Thyroid gland (tissue), 4 donors: ENCODE measurements around the gene SDR42E2. TPM values are rescaled to one million over a fixed set of nuclear protein-coding genes. Genes with fewer than 3 reads are reported as not detected.
A peak's percentile ranks its signal among the peaks of the same experiment; 100 is the strongest.

Source experiments
- DNase-seq, 2 donors: peaks; one replicate each; pipeline ENCODE4 v3.0.0-alpha.2; 2019
- H3K27ac ChIP-seq, 3 donors: fragments of 200-600 bp; sonication (generic); 1 replicate in 2 of 3; 2 replicates in 1 of 3; pipeline ENCODE4 v1.5.1; 2016 to 2019; ENCODE audit warnings: mild to moderate bottlenecking in 1 of 3, moderate library complexity in 1 of 3
- H3K27me3 ChIP-seq: fragments of 200-600 bp; sonication (generic); one replicate; pipeline ENCODE4 v1.5.1; 2019
- H3K36me3 ChIP-seq, 2 donors: fragments of 200-600 bp; sonication (generic); one replicate each; pipeline ENCODE4 v1.5.1; 2016 to 2019
- H3K4me1 ChIP-seq, 2 donors: fragments of 200-600 bp; sonication (generic); one replicate each; pipeline ENCODE4 v1.5.1; 2017 to 2019
- H3K4me3 ChIP-seq, 3 donors: fragments of 200-600 bp; sonication (generic); replicated peaks in 1 of 3; 1 replicate in 2 of 3; 2 replicates in 1 of 3; pipeline ENCODE4 v1.5.1; 2016; ENCODE audit warnings: mild to moderate bottlenecking in 1 of 3
- H3K9me3 ChIP-seq: fragments of 200-600 bp; sonication (generic); one replicate; pipeline ENCODE4 v1.5.1; 2017
- CTCF ChIP-seq, 6 experiments: fragments of 200-600 bp in 3 of 6; fragments of 450-650 bp in 3 of 6; sonication (generic) in 3 of 6; IDR thresholded peaks; one replicate each; pipeline ENCODE4 v1.5.1; 2016 to 2019; ENCODE audit warnings: antibody characterized with exemption in 6 of 6, mild to moderate bottlenecking in 2 of 6, inconsistent platforms in 1 of 6, moderate library complexity in 1 of 6
- POLR2A ChIP-seq, 2 donors: fragments of 450-650 bp; IDR thresholded peaks; one replicate each; pipeline ENCODE4 v1.6.1; 2017; ENCODE audit warnings: antibody characterized with exemption in 2 of 2, mild to moderate bottlenecking in 2 of 2, moderate library complexity in 1 of 2
- WGBS, 2 donors: methylation state at CpG; one replicate each; pipeline ENCODE4 v1.1.5; 2017; 5-methylcytosine and 5-hydroxymethylcytosine counted together
- intact Hi-C: fragments of 100-400 bp; cut with DNase I; formaldehyde crosslinking; loops from one replicate; pipeline ENCODE4 v1.15.1; 2023
- total RNA-seq, 4 donors: library from RNA; depleted of rRNA; stranded (reverse); fragments of >200 nt; gene quantifications; one replicate each; pipeline ENCODE4 v1.2.3, GENCODE V29; 2016

SDR42E2 gene
- total RNA-seq, 4 donors from 2014 or later: not detected

GRCh38 chr16:22186517-22186916, 24.2 kb downstream of the SDR42E2 start:
- no peak overlapping the region for H3K27ac ChIP-seq
- no peaks in the 10 kb centered on the region for H3K27me3 ChIP-seq
- no peaks in the 10 kb centered on the region for H3K9me3 ChIP-seq
- intact Hi-C loops: loop anchor here (5.0 to 10.0 kb wide), 2 partner anchors 92 to 184 kb away; partner anchors contain the start of genes PDZD9 and VWA3A
- no peak for TF ChIP-seq POLR2A (IDR thresholded peaks at IDR 0.05)
- TF ChIP-seq CTCF (IDR thresholded peaks at IDR 0.05): no peak
- WGBS, 2 donors: 62 to 66% methylated on average over 3 of the region's 3 CpGs
- H3K4me3 ChIP-seq: no peak overlapping the region
- no peak for DNase-seq
- H3K4me1 ChIP-seq: peaks cover 14 to 16% of the 10 kb centered on the region in 2 donors
- H3K36me3 ChIP-seq: no peaks in the 10 kb centered on the region

- 75 to 82% methylated on average over 2 of the region's 2 CpGs for WGBS, 2 donors
- intact Hi-C loops: loop anchor here (5.0 to 10.0 kb wide), 2 partner anchors 93 to 186 kb away; partner anchors contain the start of genes PDZD9 and VWA3A
Observed at GRCh38 chr16:22188267-22188594, 25.9 kb downstream of the SDR42E2 start.

GRCh38 chr16:22188595-22189442, 26.5 kb downstream of the SDR42E2 start:
- H3K27me3 ChIP-seq: no peaks in the 10 kb centered on the region
- H3K9me3 ChIP-seq: no peaks in the 10 kb centered on the region
- TF ChIP-seq POLR2A (IDR thresholded peaks at IDR 0.05) (no peak), CTCF (IDR thresholded peaks at IDR 0.05) (peak; percentile 45 to 94 (median 88))
- DNase-seq: peak; percentile 67 to 75
- intact Hi-C loops: loop anchor here (5.0 to 10.0 kb wide), 2 partner anchors 94 to 187 kb away; partner anchors contain the start of genes PDZD9 and VWA3A
- peaks cover 20 to 28% of the 10 kb centered on the region in 2 donors for H3K4me1 ChIP-seq
- WGBS, 2 donors: 30 to 36% methylated on average over 8 of the region's 8 CpGs
- peak overlapping the region; percentile 64 to 98 (median 91) for H3K27ac ChIP-seq
- H3K4me3 ChIP-seq: no peak overlapping the region
- H3K36me3 ChIP-seq: no peaks in the 10 kb centered on the region

More at GRCh38 chr16:22188267-22188594, 25.9 kb downstream of the SDR42E2 start:
- no peaks in the 10 kb centered on the region for H3K36me3 ChIP-seq
- peaks cover 20 to 28% of the 10 kb centered on the region in 2 donors for H3K4me1 ChIP-seq
- H3K4me3 ChIP-seq: no peak overlapping the region
- H3K9me3 ChIP-seq: no peaks in the 10 kb centered on the region
- H3K27me3 ChIP-seq: no peaks in the 10 kb centered on the region
- peak overlapping the region in 1 of 3 donors; percentile 98 for H3K27ac ChIP-seq
- TF ChIP-seq CTCF (IDR thresholded peaks at IDR 0.05) (no peak), POLR2A (IDR thresholded peaks at IDR 0.05) (no peak)
- no peak for DNase-seq

- 2 to 3% methylated on average over 18 of the region's 18 CpGs for WGBS, 2 donors
- Histone ChIP-seq H3K4me1 (peaks cover 20 to 28% of the 10 kb centered on the region in 2 donors), H3K9me3 (no peaks in the 10 kb centered on the region), H3K27ac (peak overlapping the region; percentile 64 to 98 (median 91)), H3K36me3 (no peaks in the 10 kb centered on the region), H3K4me3 (peak overlapping the region in 1 of 3 donors; percentile 68), H3K27me3 (no peaks in the 10 kb centered on the region)
- intact Hi-C loops: loop anchor here (5.0 to 10.0 kb wide), 2 partner anchors 95 to 187 kb away; partner anchors contain the start of genes PDZD9 and VWA3A
- DNase-seq: peak; percentile 66 to 74
- peak in 1 of 6 experiments; percentile 8 for TF ChIP-seq CTCF (IDR thresholded peaks at IDR 0.05)
- no peak for TF ChIP-seq POLR2A (IDR thresholded peaks at IDR 0.05)
Observed at GRCh38 chr16:22189473-22190080, 27.3 kb downstream of the SDR42E2 start.
